ENCODE results near the gene HAUS1.
"Not testable (repeated sequence)": the region's sequence is repeated elsewhere in the genome, so short reads cannot be mapped to it uniquely, and the experiment has no call there.

Gene HAUS1

GRCh38 chr18:46130549-46130948, 26.4 kb downstream of the HAUS1 start:
- H3K36me3 ChIP-seq (ENCODE audit: control insufficient read depth, insufficient read depth, low read length), result peaks cover 42% of the 10 kb centered on the region
- H3K4me3 ChIP-seq (ENCODE audit: low read depth, low read length); H3K27me3 ChIP-seq (ENCODE audit: control insufficient read depth, insufficient read depth, low read length); H3K9ac ChIP-seq (ENCODE audit: low read length); H3K27ac ChIP-seq (ENCODE audit: low read depth, low read length); H3K9me3 ChIP-seq (ENCODE audit: control insufficient read depth, insufficient read depth, low read depth, low read length); H3K4me1 ChIP-seq (ENCODE audit: control insufficient read depth, insufficient read depth, low read length): not testable (repeated sequence)

- Histone ChIP-seq H3K27ac (ENCODE audit: low read depth, low read length) (no peak overlapping the region), H3K27me3 (ENCODE audit: control insufficient read depth, insufficient read depth, low read length) (no peaks in the 10 kb centered on the region), H3K4me1 (ENCODE audit: control insufficient read depth, insufficient read depth, low read length) (peaks cover 3% of the 10 kb centered on the region)
Measured at GRCh38 chr18:46133534-46133933, 29.3 kb downstream of the HAUS1 start.

GRCh38 chr18:46134920-46135675, 30.9 kb downstream of the HAUS1 start:
- no peaks in the 10 kb centered on the region for H3K27me3 ChIP-seq (ENCODE audit: control insufficient read depth, insufficient read depth, low read length)
- H3K9ac ChIP-seq (ENCODE audit: low read length), result no peak overlapping the region
- H3K27ac ChIP-seq (ENCODE audit: low read depth, low read length), result no peak overlapping the region
- H3K4me1 ChIP-seq (ENCODE audit: control insufficient read depth, insufficient read depth, low read length), result peaks cover 3% of the 10 kb centered on the region
- peaks cover under 1% of the 10 kb centered on the region; the same call in 1 of the 2 replicates for H3K36me3 ChIP-seq (ENCODE audit: control insufficient read depth, insufficient read depth, low read length)
- no peak overlapping the region for H3K4me3 ChIP-seq (ENCODE audit: low read depth, low read length)
- H3K9me3 ChIP-seq (ENCODE audit: control insufficient read depth, insufficient read depth, low read depth, low read length), result no peaks in the 10 kb centered on the region

More at GRCh38 chr18:46133534-46133933, 29.3 kb downstream of the HAUS1 start:
- H3K4me3 ChIP-seq (ENCODE audit: low read depth, low read length), result no peak overlapping the region
- no peak overlapping the region for H3K9ac ChIP-seq (ENCODE audit: low read length)
- H3K36me3 ChIP-seq (ENCODE audit: control insufficient read depth, insufficient read depth, low read length), result peaks cover 16% of the 10 kb centered on the region
- no peaks in the 10 kb centered on the region for H3K9me3 ChIP-seq (ENCODE audit: control insufficient read depth, insufficient read depth, low read depth, low read length)

- H3K36me3 ChIP-seq (ENCODE audit: control insufficient read depth, insufficient read depth, low read length), result no peaks in the 10 kb centered on the region
- H3K4me1 ChIP-seq (ENCODE audit: control insufficient read depth, insufficient read depth, low read length), result no peaks in the 10 kb centered on the region; the same call in 1 of the 2 replicates
- H3K4me3 ChIP-seq (ENCODE audit: low read depth, low read length), result no peak overlapping the region
- H3K9me3 ChIP-seq (ENCODE audit: control insufficient read depth, insufficient read depth, low read depth, low read length), result no peaks in the 10 kb centered on the region
- H3K27ac ChIP-seq (ENCODE audit: low read depth, low read length), result no peak overlapping the region
- no peak overlapping the region for H3K9ac ChIP-seq (ENCODE audit: low read length)
- H3K27me3 ChIP-seq (ENCODE audit: control insufficient read depth, insufficient read depth, low read length), result no peaks in the 10 kb centered on the region
Measured at GRCh38 chr18:46140173-46140572, 36.0 kb downstream of the HAUS1 start.

- no peak overlapping the region for H3K4me3 ChIP-seq (ENCODE audit: low read depth, low read length)
- no peaks in the 10 kb centered on the region for H3K36me3 ChIP-seq (ENCODE audit: control insufficient read depth, insufficient read depth, low read length)
- no peak overlapping the region for H3K27ac ChIP-seq (ENCODE audit: low read depth, low read length)
- no peaks in the 10 kb centered on the region; the same call in 1 of the 2 replicates for H3K4me1 ChIP-seq (ENCODE audit: control insufficient read depth, insufficient read depth, low read length)
- H3K9ac ChIP-seq (ENCODE audit: low read length), result no peak overlapping the region
- H3K27me3 ChIP-seq (ENCODE audit: control insufficient read depth, insufficient read depth, low read length), result no peaks in the 10 kb centered on the region
- H3K9me3 ChIP-seq (ENCODE audit: control insufficient read depth, insufficient read depth, low read depth, low read length), result no peaks in the 10 kb centered on the region
Measured at GRCh38 chr18:46141199-46141598, 37.0 kb downstream of the HAUS1 start.

GRCh38 chr18:46148810-46149209, 44.6 kb downstream of the HAUS1 start:
- H3K36me3 ChIP-seq (ENCODE audit: control insufficient read depth, insufficient read depth, low read length), result no peaks in the 10 kb centered on the region
- H3K9me3 ChIP-seq (ENCODE audit: control insufficient read depth, insufficient read depth, low read depth, low read length), result no peaks in the 10 kb centered on the region
- no peaks in the 10 kb centered on the region for H3K27me3 ChIP-seq (ENCODE audit: control insufficient read depth, insufficient read depth, low read length)
- no peak overlapping the region for H3K9ac ChIP-seq (ENCODE audit: low read length)
- no peak overlapping the region for H3K4me3 ChIP-seq (ENCODE audit: low read depth, low read length)
- no peak overlapping the region for H3K27ac ChIP-seq (ENCODE audit: low read depth, low read length)
- H3K4me1 ChIP-seq (ENCODE audit: control insufficient read depth, insufficient read depth, low read length), result peaks cover 15% of the 10 kb centered on the region

- Histone ChIP-seq H3K27ac (ENCODE audit: low read depth, low read length) (no peak overlapping the region), H3K9ac (ENCODE audit: low read length) (no peak overlapping the region)
Measured at GRCh38 chr18:46152436-46152807, 48.2 kb downstream of the HAUS1 start.

GRCh38 chr18:46152808-46153617, 48.8 kb downstream of the HAUS1 start:
- Histone ChIP-seq H3K4me1 (ENCODE audit: control insufficient read depth, insufficient read depth, low read length) (peaks cover 21% of the 10 kb centered on the region), H3K9me3 (ENCODE audit: control insufficient read depth, insufficient read depth, low read depth, low read length) (no peaks in the 10 kb centered on the region), H3K4me3 (ENCODE audit: low read depth, low read length) (no peak overlapping the region), H3K9ac (ENCODE audit: low read length) (no peak overlapping the region), H3K27me3 (ENCODE audit: control insufficient read depth, insufficient read depth, low read length) (no peaks in the 10 kb centered on the region), H3K36me3 (ENCODE audit: control insufficient read depth, insufficient read depth, low read length) (no peaks in the 10 kb centered on the region), H3K27ac (ENCODE audit: low read depth, low read length) (no peak overlapping the region)

More at GRCh38 chr18:46152436-46152807, 48.2 kb downstream of the HAUS1 start:
- Histone ChIP-seq H3K27me3 (ENCODE audit: control insufficient read depth, insufficient read depth, low read length) (no peaks in the 10 kb centered on the region), H3K9me3 (ENCODE audit: control insufficient read depth, insufficient read depth, low read depth, low read length) (no peaks in the 10 kb centered on the region), H3K36me3 (ENCODE audit: control insufficient read depth, insufficient read depth, low read length) (no peaks in the 10 kb centered on the region), H3K4me3 (ENCODE audit: low read depth, low read length) (no peak overlapping the region), H3K4me1 (ENCODE audit: control insufficient read depth, insufficient read depth, low read length) (peaks cover 21% of the 10 kb centered on the region)

- no peak overlapping the region for H3K9ac ChIP-seq (ENCODE audit: low read length)
- H3K27ac ChIP-seq (ENCODE audit: low read depth, low read length), result no peak overlapping the region
- H3K9me3 ChIP-seq (ENCODE audit: control insufficient read depth, insufficient read depth, low read depth, low read length), result no peaks in the 10 kb centered on the region
- no peak overlapping the region for H3K4me3 ChIP-seq (ENCODE audit: low read depth, low read length)
- H3K36me3 ChIP-seq (ENCODE audit: control insufficient read depth, insufficient read depth, low read length), result no peaks in the 10 kb centered on the region
- H3K4me1 ChIP-seq (ENCODE audit: control insufficient read depth, insufficient read depth, low read length), result peaks cover 21% of the 10 kb centered on the region
- H3K27me3 ChIP-seq (ENCODE audit: control insufficient read depth, insufficient read depth, low read length), result no peaks in the 10 kb centered on the region
Measured at GRCh38 chr18:46155641-46156051, 51.5 kb downstream of the HAUS1 start.

- no peak overlapping the region for H3K4me3 ChIP-seq (ENCODE audit: low read depth, low read length)
- no peak overlapping the region for H3K9ac ChIP-seq (ENCODE audit: low read length)
- H3K27me3 ChIP-seq (ENCODE audit: control insufficient read depth, insufficient read depth, low read length), result no peaks in the 10 kb centered on the region
- H3K27ac ChIP-seq (ENCODE audit: low read depth, low read length), result no peak overlapping the region
- peaks cover 21% of the 10 kb centered on the region for H3K4me1 ChIP-seq (ENCODE audit: control insufficient read depth, insufficient read depth, low read length)
- no peaks in the 10 kb centered on the region for H3K36me3 ChIP-seq (ENCODE audit: control insufficient read depth, insufficient read depth, low read length)
- H3K9me3 ChIP-seq (ENCODE audit: control insufficient read depth, insufficient read depth, low read depth, low read length), result no peaks in the 10 kb centered on the region
Measured at GRCh38 chr18:46156124-46156745, 52.0 kb downstream of the HAUS1 start.

- no peak overlapping the region for H3K27ac ChIP-seq (ENCODE audit: low read depth, low read length)
- peaks cover 21% of the 10 kb centered on the region for H3K4me1 ChIP-seq (ENCODE audit: control insufficient read depth, insufficient read depth, low read length)
- H3K36me3 ChIP-seq (ENCODE audit: control insufficient read depth, insufficient read depth, low read length), result no peaks in the 10 kb centered on the region
- H3K27me3 ChIP-seq (ENCODE audit: control insufficient read depth, insufficient read depth, low read length), result no peaks in the 10 kb centered on the region
- H3K9me3 ChIP-seq (ENCODE audit: control insufficient read depth, insufficient read depth, low read depth, low read length), result no peaks in the 10 kb centered on the region
- no peak overlapping the region for H3K9ac ChIP-seq (ENCODE audit: low read length)
- H3K4me3 ChIP-seq (ENCODE audit: low read depth, low read length), result no peak overlapping the region
Measured at GRCh38 chr18:46156843-46157242, 52.7 kb downstream of the HAUS1 start.
